Caki2 (cell line): Measurements from ENCODE around the gene MED14. TPM values are rescaled to one million over a fixed set of nuclear protein-coding genes. Genes with fewer than 3 reads are reported as not detected.
"Not testable (repeated sequence)": the region's sequence is repeated elsewhere in the genome, so short reads cannot be mapped to it uniquely, and the experiment has no call there.

Experiments
- DNase-seq: peaks from one replicate; pipeline ENCODE4 v3.0.0-alpha.2; 2015; ENCODE audit warnings: low read depth
- in situ Hi-C: cut with HindIII; loops from 2 replicates; pipeline ENCODE4 v1.10.0; 2016; ENCODE audit warnings: low sequenced_read_pairs, low pct_unique_long_range_greater_than_20kb, mixed read lengths
- total RNA-seq: library from RNA; depleted of rRNA; stranded (reverse); fragments of >200 nt; shearing (Covaris generic); gene quantifications from 2 replicates; pipeline ENCODE4 v1.2.3, GENCODE V29; 2014; ENCODE audit warnings: low replicate concordance; rRNA removed

The MED14 gene
- 3.8 and 4.8 TPM in 2 replicates for total RNA-seq

GRCh38 chrX:40735325-40736169, at the start of gene MED14:
MED14 (minus strand) TSS chrX:40735542; CDS start chrX:40735412, 130 bp downstream.
- DNase-seq: peak; percentile 88
- in situ Hi-C loops: no loop called here

- in situ Hi-C loops: no loop called here
- DNase-seq: no peak
Observed at GRCh38 chrX:40784516-40785151, 49.3 kb upstream of the MED14 start.

GRCh38 chrX:40782644-40783259, 47.4 kb upstream of the MED14 start:
- in situ Hi-C loops, DNase-seq: not testable (repeated sequence)

GRCh38 chrX:40780951-40781350, 45.6 kb upstream of the MED14 start:
- in situ Hi-C loops: no loop called here
- no peak for DNase-seq

GRCh38 chrX:40780082-40780481, 44.7 kb upstream of the MED14 start:
- in situ Hi-C loops: no loop called here
- DNase-seq: no peak

GRCh38 chrX:40778861-40779575, 43.7 kb upstream of the MED14 start:
- peak; percentile 47 for DNase-seq
- in situ Hi-C loops: no loop called here

GRCh38 chrX:40773809-40774208, 38.5 kb upstream of the MED14 start:
- in situ Hi-C loops: no loop called here
- peak; percentile 33 for DNase-seq

- in situ Hi-C loops: no loop called here
- no peak for DNase-seq
Observed at GRCh38 chrX:40773188-40773587, 37.8 kb upstream of the MED14 start.

GRCh38 chrX:40772290-40772689, 36.9 kb upstream of the MED14 start:
- in situ Hi-C loops: no loop called here
- no peak for DNase-seq

- in situ Hi-C loops: no loop called here
Observed at GRCh38 chrX:40761762-40762161, 26.4 kb upstream of the MED14 start.

GRCh38 chrX:40759374-40759773, 24.0 kb upstream of the MED14 start:
- DNase-seq: no peak
- in situ Hi-C loops: no loop called here

More at GRCh38 chrX:40761762-40762161, 26.4 kb upstream of the MED14 start:
- no peak for DNase-seq

GRCh38 chrX:40757058-40757457, 21.7 kb upstream of the MED14 start:
- no peak for DNase-seq
- in situ Hi-C loops: no loop called here

GRCh38 chrX:40755291-40756249, 20.2 kb upstream of the MED14 start:
- no peak for DNase-seq
- in situ Hi-C loops: no loop called here

GRCh38 chrX:40749681-40750494, 14.5 kb upstream of the MED14 start:
- in situ Hi-C loops: no loop called here
- DNase-seq: no peak

GRCh38 chrX:40748977-40749376, 13.6 kb upstream of the MED14 start:
- in situ Hi-C loops: no loop called here
- DNase-seq: no peak

GRCh38 chrX:40746521-40746920, 11.2 kb upstream of the MED14 start:
- in situ Hi-C loops: no loop called here
- no peak for DNase-seq

- no peak for DNase-seq
- in situ Hi-C loops: no loop called here
Observed at GRCh38 chrX:40736170-40736505, 796 bp upstream of the MED14 start.
